Sigmoid colon (tissue), 7 donors: ENCODE results near the gene TMED10. TPM values are rescaled to one million over a fixed set of nuclear protein-coding genes. Genes with fewer than 3 reads are reported as not detected.

Source experiments
- DNase-seq: peaks from one replicate; pipeline ENCODE4 v3.0.0-alpha.2; 2019
- H3K27ac ChIP-seq, 4 donors: fragments of 200-600 bp; sonication (generic); one replicate each; pipeline ENCODE4 v1.5.1; 2016 to 2019; ENCODE audit warnings: mild to moderate bottlenecking in 1 of 4
- H3K27me3 ChIP-seq, 3 donors: fragments of 200-600 bp; sonication (generic); one replicate each; pipeline ENCODE4 v1.5.1; 2019; ENCODE audit warnings: mild to moderate bottlenecking in 1 of 3
- H3K36me3 ChIP-seq, 4 donors: fragments of 200-600 bp; sonication (generic); one replicate each; pipeline ENCODE4 v1.5.1; 2016 to 2019
- H3K4me1 ChIP-seq, 4 donors: fragments of 200-600 bp; sonication (generic); one replicate each; pipeline ENCODE4 v1.5.1; 2017 to 2019
- H3K4me3 ChIP-seq, 4 donors: fragments of 200-600 bp; sonication (generic); one replicate each; pipeline ENCODE4 v1.5.1; 2017 to 2019; ENCODE audit warnings: mild to moderate bottlenecking in 2 of 4, moderate library complexity in 1 of 4
- H3K9me3 ChIP-seq, 4 donors: fragments of 200-600 bp in 3 of 4; sonication (generic) in 3 of 4; one replicate each; pipeline versions ENCODE4 v1.5.1 to v1.6.1; 2013 to 2019
- CTCF ChIP-seq, 4 experiments: fragments of 450-650 bp in 3 of 4; fragments of 200-600 bp in 1 of 4; IDR thresholded peaks; one replicate each; pipeline ENCODE4 v1.5.1; 2016 to 2019; ENCODE audit warnings: antibody characterized with exemption in 4 of 4, mild to moderate bottlenecking in 3 of 4, moderate library complexity in 2 of 4
- EP300 ChIP-seq, 4 donors: sonication (generic); formaldehyde crosslinking; IDR thresholded peaks; one replicate each; pipeline ENCODE4 v1.6.1; 2017; ENCODE audit warnings: antibody characterized with exemption in 4 of 4
- POLR2A ChIP-seq, 2 donors: fragments of 450-650 bp; IDR thresholded peaks; one replicate each; pipeline ENCODE4 v1.6.1; 2016; ENCODE audit warnings: antibody characterized with exemption in 2 of 2, mild to moderate bottlenecking in 2 of 2, moderate library complexity in 2 of 2
- POLR2AphosphoS5 ChIP-seq, 4 donors: sonication (generic); formaldehyde crosslinking; IDR thresholded peaks; one replicate each; pipeline ENCODE4 v1.6.1; 2017; ENCODE audit warnings: antibody characterized with exemption in 4 of 4
- WGBS, 2 donors: extraction: QIAGEN DNeasy Blood & Tissue Kit; methylation state at CpG; one replicate each; pipeline ENCODE4 v1.1.7; 2013; 5-methylcytosine and 5-hydroxymethylcytosine counted together
- intact Hi-C: fragments of 100-400 bp; cut with DNase I; formaldehyde crosslinking; loops from one replicate; pipeline ENCODE4 v1.15.1; 2023
- polyA plus RNA-seq, 3 donors: library from polyadenylated mRNA; stranded (reverse); fragments of 200-250 nt; gene quantifications; one replicate each; pipeline ENCODE4 v1.2.3, GENCODE V29; 2013
- total RNA-seq, 4 donors: library from RNA; depleted of rRNA; stranded (reverse); fragments of >200 nt; gene quantifications; one replicate each; pipeline ENCODE4 v1.1.0, GENCODE V29; 2016
- donor health status: healthy with polysubstance abuse.
- donor health status: Bipolar disorder and iron deficiency.
- donor health status: healthy.

The TMED10 gene
- total and polyA plus RNA-seq, 7 donors: 38.4 to 236 (median 163) TPM

- intact Hi-C loops: no loop called here
- DNase-seq: peak; percentile 92
Measured at GRCh38 chr14:75147423-75148071, 28.9 kb downstream of the TMED10 start.

DNA sequence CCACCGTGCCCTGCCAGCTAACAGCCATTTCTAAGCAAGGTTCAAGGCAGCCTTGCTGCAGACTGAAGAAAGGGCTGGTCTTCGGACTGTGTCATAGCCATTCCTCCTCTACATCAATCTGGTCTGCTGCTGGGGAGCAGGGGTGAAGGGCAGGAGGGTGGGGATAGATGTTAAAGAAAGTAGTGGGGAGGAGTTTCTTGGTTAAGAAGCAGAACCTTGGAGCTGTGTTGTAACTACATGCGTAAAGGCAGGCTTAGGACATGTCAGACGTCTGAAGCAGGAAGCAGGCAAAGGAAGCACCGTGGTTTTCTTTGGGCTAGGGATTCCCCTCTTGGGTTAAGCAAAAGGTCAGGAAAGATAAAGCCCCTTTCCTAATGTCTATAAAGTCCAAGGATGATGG is 31.5 kb downstream of the TMED10 start:
- Histone ChIP-seq H3K4me3 (no peak overlapping the region), H3K27me3 (no peaks in the 10 kb centered on the region), H3K27ac (peak overlapping the region; percentile 51 to 84 (median 82)), H3K36me3 (peaks cover 0 to under 1% (median 0%) of the 10 kb centered on the region in 4 donors), H3K9me3 (no peaks in the 10 kb centered on the region), H3K4me1 (peaks cover 0 to 54% (median 43%) of the 10 kb centered on the region in 4 donors)
- no peak for DNase-seq
- intact Hi-C loops: no loop called here
- 63 to 84% methylated on average over 5 of the region's 5 CpGs for WGBS, 2 donors
- peak in 3 of 4 donors; percentile 42 to 83 (median 71) for TF ChIP-seq EP300 (IDR thresholded peaks at IDR 0.05)
- TF ChIP-seq POLR2A (IDR thresholded peaks at IDR 0.05): no peak
- TF ChIP-seq POLR2AphosphoS5 (IDR thresholded peaks at IDR 0.05): peak in 2 of 4 donors; percentile 42 to 67
- no peak for TF ChIP-seq CTCF (IDR thresholded peaks at IDR 0.05)

More at GRCh38 chr14:75147423-75148071, 28.9 kb downstream of the TMED10 start:
- H3K9me3 ChIP-seq: no peaks in the 10 kb centered on the region
- 70 to 78% methylated on average over 13 of the region's 13 CpGs for WGBS, 2 donors
- peaks cover 0 to 43% (median 34%) of the 10 kb centered on the region in 4 donors for H3K4me1 ChIP-seq
- H3K27ac ChIP-seq: peak overlapping the region; percentile 78 to 84 (median 82)
- peaks cover 0 to 19% (median 7%) of the 10 kb centered on the region in 4 donors for H3K36me3 ChIP-seq
- H3K4me3 ChIP-seq: no peak overlapping the region
- TF ChIP-seq CTCF (IDR thresholded peaks at IDR 0.05) (peak in 1 of 4 experiments; percentile 34), EP300 (IDR thresholded peaks at IDR 0.05) (no peak), POLR2A (IDR thresholded peaks at IDR 0.05) (no peak), POLR2AphosphoS5 (IDR thresholded peaks at IDR 0.05) (peak; percentile 32 to 65 (median 46))
- no peaks in the 10 kb centered on the region for H3K27me3 ChIP-seq

DNA sequence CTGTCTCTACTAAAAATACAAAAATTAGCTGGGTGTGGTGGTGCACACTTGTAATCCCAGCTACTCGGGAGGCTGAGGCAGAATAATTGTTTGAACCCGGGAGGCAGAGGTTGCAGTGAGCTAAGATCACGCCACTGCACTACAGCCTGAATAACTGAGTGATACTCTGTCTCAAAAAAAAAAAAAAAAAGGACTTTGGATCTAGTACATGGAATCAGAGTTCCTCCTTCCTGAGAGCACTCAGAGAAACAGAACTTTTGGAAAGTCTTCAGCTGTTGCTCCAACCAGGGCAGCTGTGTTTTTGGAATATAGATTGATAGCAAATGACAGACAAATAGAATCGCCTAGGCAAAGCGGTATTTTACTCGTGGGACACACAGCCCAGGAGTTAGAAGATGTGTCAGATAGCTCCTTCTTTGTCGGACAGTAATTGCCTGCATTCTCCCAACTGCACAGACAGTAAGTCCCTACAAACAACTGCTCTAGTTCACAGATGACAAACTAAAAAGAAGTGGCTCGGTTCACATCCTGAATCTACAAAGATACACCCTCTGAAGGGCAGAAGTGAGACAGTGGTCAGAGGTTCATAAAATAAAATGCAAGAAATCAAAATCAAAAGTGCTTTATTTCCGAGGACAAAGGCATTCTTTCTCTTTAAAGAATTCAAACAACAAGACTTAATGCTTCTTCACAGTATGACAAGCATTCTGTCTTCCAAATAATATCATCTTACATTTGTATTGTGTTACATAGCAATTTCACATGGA is 32.5 kb downstream of the TMED10 start:
- Histone ChIP-seq H3K4me1 (peaks cover 0 to 54% (median 44%) of the 10 kb centered on the region in 4 donors), H3K36me3 (no peaks in the 10 kb centered on the region), H3K27me3 (no peaks in the 10 kb centered on the region), H3K4me3 (no peak overlapping the region), H3K9me3 (no peaks in the 10 kb centered on the region), H3K27ac (peak overlapping the region; percentile 49 to 84 (median 66))
- 76 to 85% methylated on average over 9 of the region's 9 CpGs for WGBS, 2 donors
- DNase-seq: no peak
- TF ChIP-seq CTCF (IDR thresholded peaks at IDR 0.05): no peak
- no peak for TF ChIP-seq EP300 (IDR thresholded peaks at IDR 0.05)
- TF ChIP-seq POLR2AphosphoS5 (IDR thresholded peaks at IDR 0.05): no peak
- TF ChIP-seq POLR2A (IDR thresholded peaks at IDR 0.05): no peak
- intact Hi-C loops: no loop called here

- no peaks in the 10 kb centered on the region for H3K27me3 ChIP-seq
- no peaks in the 10 kb centered on the region for H3K9me3 ChIP-seq
- no peak overlapping the region for H3K4me3 ChIP-seq
- H3K4me1 ChIP-seq: peaks cover 0 to 52% (median 40%) of the 10 kb centered on the region in 4 donors
- no peak for DNase-seq
- intact Hi-C loops: no loop called here
- TF ChIP-seq POLR2AphosphoS5 (IDR thresholded peaks at IDR 0.05): no peak
- TF ChIP-seq CTCF (IDR thresholded peaks at IDR 0.05): no peak
- TF ChIP-seq POLR2A (IDR thresholded peaks at IDR 0.05): no peak
- TF ChIP-seq EP300 (IDR thresholded peaks at IDR 0.05): no peak
- peak overlapping the region; percentile 26 to 84 (median 42) for H3K27ac ChIP-seq
- H3K36me3 ChIP-seq: no peaks in the 10 kb centered on the region
- 13 to 33% methylated on average over 1 of the region's 1 CpG for WGBS, 2 donors
Measured at GRCh38 chr14:75142494-75142893, 33.9 kb downstream of the TMED10 start.
